ENCODE data around the gene IFI6.

GRCh38 chr1:27710574-27710973 lies 38.6 kb upstream of the IFI6 start:
- no peak for TF ChIP-seq EZH2 (IDR thresholded peaks at IDR 0.05; ENCODE audit: insufficient read depth, poor library complexity, severe bottlenecking)
- TF ChIP-seq EZH2phosphoT487 (IDR thresholded peaks at IDR 0.05; ENCODE audit: insufficient read depth, low read depth) = no peak
